Central memory CD8-positive, alpha-beta T cell (primary cell): ENCODE data around the gene CTNNA3.

Experiments used
- ATAC-seq: fragments of 150-1000 bp; cut with Tn5 transposase; replicated peaks from 2 replicates; pipeline ENCODE4 v1.10.0; 2022; ENCODE audit warnings: mild to moderate bottlenecking, moderate FRiP score, moderate number of reproducible peaks; ENCODE audit not compliant: poor library complexity, severe bottlenecking; ENCODE audit errors: extremely low read depth
- DNase-seq, 2 donors: peaks; one replicate each; pipeline ENCODE4 v3.0.0; 2021; ENCODE audit warnings: low spot score in 2 of 2
- H3K27ac Mint-ChIP-seq: one replicate; pipeline ENCODE4 v1.8.0; 2022; ENCODE audit warnings: low read depth, mild to moderate bottlenecking, moderate library complexity, mixed read lengths
- H3K27me3 Mint-ChIP-seq: one replicate; pipeline ENCODE4 v1.8.0; 2022; ENCODE audit warnings: mixed read lengths
- H3K36me3 Mint-ChIP-seq: one replicate; pipeline ENCODE4 v1.8.0; 2022; ENCODE audit warnings: mild to moderate bottlenecking, moderate library complexity, mixed read lengths; ENCODE audit not compliant: insufficient read depth
- H3K4me1 Mint-ChIP-seq: one replicate; pipeline ENCODE4 v1.8.0; 2022; ENCODE audit warnings: mixed read lengths
- H3K4me3 Mint-ChIP-seq: one replicate; pipeline ENCODE4 v1.8.0; 2022; ENCODE audit warnings: mild to moderate bottlenecking, moderate library complexity, mixed read lengths
- H3K9me3 Mint-ChIP-seq: one replicate; pipeline ENCODE4 v1.8.0; 2022; ENCODE audit warnings: mixed read lengths

CTNNA3 gene

GRCh38 chr10:66981361-66982052, 714.5 kb downstream of the CTNNA3 start:
- no peaks in the 10 kb centered on the region for H3K27me3 Mint-ChIP-seq
- H3K27ac Mint-ChIP-seq: no peak overlapping the region
- H3K4me3 Mint-ChIP-seq: no peak overlapping the region
- H3K9me3 Mint-ChIP-seq: peaks cover 14% of the 10 kb centered on the region
- DNase-seq (no peak), ATAC-seq (no peak)
- H3K4me1 Mint-ChIP-seq: no peaks in the 10 kb centered on the region
- no peaks in the 10 kb centered on the region for H3K36me3 Mint-ChIP-seq

GRCh38 chr10:66980246-66980815, 715.7 kb downstream of the CTNNA3 start:
- no peak for DNase-seq
- Mint-ChIP-seq H3K27ac (no peak overlapping the region), H3K36me3 (no peaks in the 10 kb centered on the region), H3K27me3 (no peaks in the 10 kb centered on the region), H3K4me3 (no peak overlapping the region), H3K4me1 (no peaks in the 10 kb centered on the region), H3K9me3 (peaks cover 19% of the 10 kb centered on the region)
- no peak for ATAC-seq

DNA sequence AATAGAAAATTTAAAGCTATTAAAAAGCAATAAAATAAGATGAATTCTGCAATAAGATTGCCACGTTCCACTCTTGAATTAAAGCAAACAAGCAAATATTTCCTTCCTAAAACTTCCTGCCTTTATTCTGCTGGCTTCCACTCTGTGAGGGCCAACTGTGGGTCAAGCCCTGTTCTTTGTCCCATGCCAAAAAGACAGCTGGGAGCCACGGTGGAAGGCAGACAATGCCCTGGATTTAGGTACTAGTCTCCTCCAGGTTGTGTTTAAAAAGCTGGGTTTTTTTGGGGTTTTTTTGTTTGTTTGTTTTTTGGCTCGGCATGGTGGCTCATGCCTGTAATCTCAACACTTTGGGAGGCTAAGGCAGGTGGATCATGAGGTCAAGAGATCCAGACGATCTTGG, 731.0 kb downstream of the CTNNA3 start:
- H3K36me3 Mint-ChIP-seq: no peaks in the 10 kb centered on the region
- no peaks in the 10 kb centered on the region for H3K4me1 Mint-ChIP-seq
- H3K9me3 Mint-ChIP-seq: peaks cover 5% of the 10 kb centered on the region
- no peaks in the 10 kb centered on the region for H3K27me3 Mint-ChIP-seq
- H3K27ac Mint-ChIP-seq: no peak overlapping the region
- H3K4me3 Mint-ChIP-seq: no peak overlapping the region
- ATAC-seq: no peak
- DNase-seq: no peak

- H3K27me3 Mint-ChIP-seq: no peaks in the 10 kb centered on the region
Observed at GRCh38 chr10:66958466-66958865, 737.5 kb downstream of the CTNNA3 start.

GRCh38 chr10:66951896-66952295, 744.1 kb downstream of the CTNNA3 start:
- Mint-ChIP-seq H3K4me1 (no peaks in the 10 kb centered on the region), H3K27me3 (no peaks in the 10 kb centered on the region), H3K4me3 (no peak overlapping the region), H3K9me3 (peaks cover 10% of the 10 kb centered on the region), H3K27ac (no peak overlapping the region), H3K36me3 (peaks cover 2% of the 10 kb centered on the region)
- DNase-seq: no peak
- ATAC-seq: no peak

More at GRCh38 chr10:66958466-66958865, 737.5 kb downstream of the CTNNA3 start:
- DNase-seq (no peak), ATAC-seq (no peak)
- Mint-ChIP-seq H3K9me3 (peaks cover 6% of the 10 kb centered on the region), H3K27ac (no peak overlapping the region), H3K4me3 (no peak overlapping the region), H3K36me3 (peaks cover 2% of the 10 kb centered on the region), H3K4me1 (no peaks in the 10 kb centered on the region)

DNA sequence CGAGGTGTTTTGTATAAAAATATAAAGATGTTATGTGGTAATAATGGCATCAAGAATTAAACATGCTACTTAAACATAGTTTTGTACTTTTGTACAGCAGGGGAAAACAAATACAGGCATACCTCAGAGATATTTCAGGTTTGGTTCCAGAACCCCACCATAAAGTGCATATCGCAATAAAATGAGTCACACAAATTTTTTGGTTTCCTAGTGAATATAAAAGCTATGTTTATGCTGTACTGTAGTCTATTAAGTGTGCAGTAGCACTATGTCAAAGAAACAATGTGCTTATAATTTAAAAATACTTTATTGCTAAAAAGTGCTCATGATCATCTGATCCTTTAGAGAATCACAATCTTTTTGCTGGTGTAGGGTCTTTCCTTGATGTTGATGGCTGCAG, 752.4 kb downstream of the CTNNA3 start:
- H3K9me3 Mint-ChIP-seq: peaks cover 23% of the 10 kb centered on the region
- H3K4me3 Mint-ChIP-seq: no peak overlapping the region
- H3K27me3 Mint-ChIP-seq: no peaks in the 10 kb centered on the region
- no peak for DNase-seq
- ATAC-seq: no peak
- H3K27ac Mint-ChIP-seq: no peak overlapping the region
- H3K4me1 Mint-ChIP-seq: no peaks in the 10 kb centered on the region
- peaks cover 2% of the 10 kb centered on the region for H3K36me3 Mint-ChIP-seq

GRCh38 chr10:66942407-66942806, 753.6 kb downstream of the CTNNA3 start:
- Mint-ChIP-seq H3K4me3 (no peak overlapping the region), H3K4me1 (no peaks in the 10 kb centered on the region), H3K36me3 (peaks cover 2% of the 10 kb centered on the region), H3K27ac (no peak overlapping the region), H3K9me3 (peaks cover 23% of the 10 kb centered on the region), H3K27me3 (no peaks in the 10 kb centered on the region)
- no peak for DNase-seq
- ATAC-seq: no peak

DNA sequence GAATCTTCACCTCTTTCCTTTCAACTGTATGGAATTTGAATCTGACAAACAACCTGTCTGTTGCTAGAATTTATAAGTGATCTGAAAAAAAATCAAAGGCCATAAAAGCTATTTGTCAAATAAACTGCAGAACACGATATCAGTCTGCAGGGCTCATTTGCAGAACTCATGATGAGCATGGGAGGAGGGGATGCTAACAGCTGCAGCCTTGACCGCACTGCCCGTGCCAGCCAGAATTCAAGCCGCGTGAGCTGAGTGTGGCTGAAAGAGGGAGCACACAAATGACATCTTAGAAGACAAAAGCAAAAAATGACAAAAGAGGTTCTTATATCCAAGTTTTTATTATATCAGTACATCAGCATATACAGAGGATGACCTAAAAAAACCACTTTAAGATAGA, 754.5 kb downstream of the CTNNA3 start:
- ATAC-seq: no peak
- no peaks in the 10 kb centered on the region for H3K27me3 Mint-ChIP-seq
- H3K27ac Mint-ChIP-seq: no peak overlapping the region
- no peaks in the 10 kb centered on the region for H3K4me1 Mint-ChIP-seq
- peaks cover 2% of the 10 kb centered on the region for H3K36me3 Mint-ChIP-seq
- no peak overlapping the region for H3K4me3 Mint-ChIP-seq
- no peak for DNase-seq
- H3K9me3 Mint-ChIP-seq: peaks cover 23% of the 10 kb centered on the region

DNA sequence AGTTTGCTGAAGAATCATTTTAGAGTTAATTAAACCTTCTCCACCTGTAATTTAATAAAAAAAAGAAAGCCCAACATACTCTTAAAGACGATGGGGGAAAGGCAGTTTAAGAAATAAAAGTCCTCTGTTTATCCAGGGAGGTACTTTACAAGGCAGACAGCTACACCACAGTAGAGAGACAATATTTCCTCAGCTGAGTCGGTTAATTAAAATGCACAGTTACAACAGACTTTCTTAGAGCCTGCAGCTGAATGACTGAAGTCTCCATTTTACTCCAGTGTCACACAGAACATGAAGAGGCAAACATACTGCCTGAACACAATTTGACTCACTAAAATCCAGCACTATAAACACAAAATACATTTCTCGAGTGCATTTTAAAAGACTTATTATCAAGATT, 755.0 kb downstream of the CTNNA3 start:
- H3K27me3 Mint-ChIP-seq: no peaks in the 10 kb centered on the region
- H3K36me3 Mint-ChIP-seq: peaks cover 2% of the 10 kb centered on the region

DNA sequence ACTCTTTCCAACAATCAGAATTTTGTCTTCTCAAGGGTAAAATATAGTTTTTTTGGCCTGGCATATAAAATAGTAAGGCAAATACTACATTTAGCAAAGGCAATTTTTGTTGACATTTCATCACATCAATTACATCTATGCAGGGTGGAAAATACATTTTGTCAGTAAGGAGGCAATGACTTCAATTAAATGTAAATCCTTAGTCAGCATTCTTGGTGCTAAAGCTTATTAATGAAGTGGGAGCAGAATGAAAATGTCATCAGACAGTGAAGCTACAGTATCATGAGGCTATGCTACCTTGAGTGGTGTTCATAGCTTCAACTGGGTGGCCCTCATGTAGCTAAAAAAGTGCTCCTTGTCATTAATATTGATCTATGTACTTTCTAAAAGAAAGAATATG, 761.3 kb downstream of the CTNNA3 start:
- no peak overlapping the region for H3K4me3 Mint-ChIP-seq
- no peaks in the 10 kb centered on the region for H3K4me1 Mint-ChIP-seq
- H3K36me3 Mint-ChIP-seq: no peaks in the 10 kb centered on the region
- DNase-seq (no peak), ATAC-seq (no peak)
- no peaks in the 10 kb centered on the region for H3K27me3 Mint-ChIP-seq
- H3K9me3 Mint-ChIP-seq: peaks cover 13% of the 10 kb centered on the region
- H3K27ac Mint-ChIP-seq: no peak overlapping the region

More for the DNA sequence above, 755.0 kb downstream of the CTNNA3 start:
- no peaks in the 10 kb centered on the region for H3K4me1 Mint-ChIP-seq
- peaks cover 23% of the 10 kb centered on the region for H3K9me3 Mint-ChIP-seq
- no peak for ATAC-seq
- no peak for DNase-seq
- no peak overlapping the region for H3K4me3 Mint-ChIP-seq
- H3K27ac Mint-ChIP-seq: no peak overlapping the region

DNA sequence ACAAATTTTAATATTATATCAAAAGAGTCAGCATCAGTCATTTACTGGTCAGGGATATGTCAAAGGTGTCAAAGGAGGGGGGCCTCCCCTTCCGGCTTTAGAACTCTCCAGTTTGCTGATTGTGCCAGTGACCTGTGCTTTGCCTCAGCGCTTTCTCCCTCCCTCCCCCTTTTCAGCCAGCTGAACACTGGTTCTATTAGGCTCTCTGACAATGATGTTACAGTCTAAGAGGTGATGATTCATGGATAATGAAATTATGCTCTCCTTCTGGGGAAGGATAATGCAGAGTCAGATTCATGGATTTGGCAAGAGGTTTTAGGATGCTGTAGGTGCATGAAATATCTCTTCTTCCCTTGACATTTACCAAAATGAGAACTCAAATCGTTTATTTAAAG, 764.0 kb downstream of the CTNNA3 start:
- H3K27me3 Mint-ChIP-seq: peaks cover 12% of the 10 kb centered on the region

GRCh38 chr10:66931340-66931948, 764.6 kb downstream of the CTNNA3 start:
- no peak overlapping the region for H3K27ac Mint-ChIP-seq
- no peaks in the 10 kb centered on the region for H3K9me3 Mint-ChIP-seq
- no peaks in the 10 kb centered on the region for H3K4me1 Mint-ChIP-seq
- peaks cover 12% of the 10 kb centered on the region for H3K27me3 Mint-ChIP-seq
- H3K4me3 Mint-ChIP-seq: no peak overlapping the region
- no peak for DNase-seq
- no peaks in the 10 kb centered on the region for H3K36me3 Mint-ChIP-seq
- no peak for ATAC-seq

More for the DNA sequence above, 764.0 kb downstream of the CTNNA3 start:
- DNase-seq (no peak), ATAC-seq (no peak)
- no peak overlapping the region for H3K4me3 Mint-ChIP-seq
- no peaks in the 10 kb centered on the region for H3K4me1 Mint-ChIP-seq
- H3K27ac Mint-ChIP-seq: no peak overlapping the region
- H3K36me3 Mint-ChIP-seq: no peaks in the 10 kb centered on the region
- H3K9me3 Mint-ChIP-seq: no peaks in the 10 kb centered on the region

DNA sequence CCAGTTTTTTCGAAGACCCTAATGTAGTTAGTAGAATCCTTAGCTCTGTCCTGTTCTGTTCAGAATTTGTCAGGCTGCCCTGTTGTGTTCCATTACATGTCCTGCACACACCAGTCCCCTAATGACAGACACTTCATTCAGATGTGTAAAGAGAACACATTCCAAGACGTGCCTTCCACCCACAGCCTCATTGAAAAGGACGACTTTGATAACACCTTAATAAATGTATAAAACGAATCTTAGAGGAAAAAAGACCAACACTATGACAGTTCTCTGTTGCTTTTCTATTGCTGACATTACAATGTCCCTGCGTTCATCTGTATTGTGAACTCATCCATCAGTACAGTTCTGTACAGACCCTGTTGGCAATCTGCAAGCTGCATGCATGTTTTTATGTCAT, 766.6 kb downstream of the CTNNA3 start:
- H3K9me3 Mint-ChIP-seq: no peaks in the 10 kb centered on the region
- H3K27ac Mint-ChIP-seq: no peak overlapping the region
- H3K4me3 Mint-ChIP-seq: no peak overlapping the region
- ATAC-seq: no peak
- peaks cover 12% of the 10 kb centered on the region for H3K27me3 Mint-ChIP-seq
- no peaks in the 10 kb centered on the region for H3K4me1 Mint-ChIP-seq
- DNase-seq: no peak
- H3K36me3 Mint-ChIP-seq: no peaks in the 10 kb centered on the region
